Measurements from ENCODE around the gene IRF2. TPM values are rescaled to one million over a fixed set of nuclear protein-coding genes. Genes with fewer than 3 reads are reported as not detected.

IRF2 gene
- total RNA-seq, 4 donors from 2014 or later: 32.3 to 50.1 (median 36.4) TPM

DNA sequence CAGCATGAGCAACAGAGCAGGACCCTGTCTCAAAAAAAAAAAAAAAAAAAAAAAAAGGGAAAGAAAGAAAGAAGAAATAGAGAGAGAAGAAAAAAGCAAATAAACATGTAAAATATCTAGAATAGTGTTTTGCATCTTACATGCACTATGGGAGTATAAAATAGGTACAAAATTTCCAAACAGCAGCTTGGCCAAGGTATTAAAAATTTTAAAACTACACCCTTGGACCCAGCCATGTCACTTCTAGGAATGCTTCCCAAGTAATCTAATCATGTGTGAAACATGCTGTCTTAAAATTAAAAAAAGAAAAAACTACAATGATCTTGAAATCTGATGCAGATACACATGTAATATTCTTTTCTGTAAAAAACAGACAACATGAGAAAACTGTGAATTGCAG is 21.6 kb downstream of the IRF2 start:
- H3K36me3 ChIP-seq: peaks cover 0 to 19% (median 8%) of the 10 kb centered on the region in 4 donors
- H3K4me1 ChIP-seq: peaks cover 75 to 85% (median 81%) of the 10 kb centered on the region in 4 donors
- H3K9me3 ChIP-seq: no peaks in the 10 kb centered on the region
- TF ChIP-seq, protein P1, sequence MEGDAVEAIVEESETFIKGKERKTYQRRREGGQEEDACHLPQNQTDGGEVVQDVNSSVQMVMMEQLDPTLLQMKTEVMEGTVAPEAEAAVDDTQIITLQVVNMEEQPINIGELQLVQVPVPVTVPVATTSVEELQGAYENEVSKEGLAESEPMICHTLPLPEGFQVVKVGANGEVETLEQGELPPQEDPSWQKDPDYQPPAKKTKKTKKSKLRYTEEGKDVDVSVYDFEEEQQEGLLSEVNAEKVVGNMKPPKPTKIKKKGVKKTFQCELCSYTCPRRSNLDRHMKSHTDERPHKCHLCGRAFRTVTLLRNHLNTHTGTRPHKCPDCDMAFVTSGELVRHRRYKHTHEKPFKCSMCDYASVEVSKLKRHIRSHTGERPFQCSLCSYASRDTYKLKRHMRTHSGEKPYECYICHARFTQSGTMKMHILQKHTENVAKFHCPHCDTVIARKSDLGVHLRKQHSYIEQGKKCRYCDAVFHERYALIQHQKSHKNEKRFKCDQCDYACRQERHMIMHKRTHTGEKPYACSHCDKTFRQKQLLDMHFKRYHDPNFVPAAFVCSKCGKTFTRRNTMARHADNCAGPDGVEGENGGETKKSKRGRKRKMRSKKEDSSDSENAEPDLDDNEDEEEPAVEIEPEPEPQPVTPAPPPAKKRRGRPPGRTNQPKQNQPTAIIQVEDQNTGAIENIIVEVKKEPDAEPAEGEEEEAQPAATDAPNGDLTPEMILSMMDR (IDR thresholded peaks at IDR 0.05): no peak
- TF ChIP-seq POLR2A (IDR thresholded peaks at IDR 0.05; ENCODE audit: low read depth) (no peak), POLR2AphosphoS5 (IDR thresholded peaks at IDR 0.05) (no peak), EP300 (IDR thresholded peaks at IDR 0.05) (no peak)
- no peaks in the 10 kb centered on the region for H3K27me3 ChIP-seq
- intact Hi-C loops (cut with DNase I): no loop called here
- no peak overlapping the region for H3K27ac ChIP-seq (replicated peaks in 1 of 4)
- DNase-seq (ENCODE audit: extremely low spot score): no peak
- H3K4me3 ChIP-seq: no peak overlapping the region

DNA sequence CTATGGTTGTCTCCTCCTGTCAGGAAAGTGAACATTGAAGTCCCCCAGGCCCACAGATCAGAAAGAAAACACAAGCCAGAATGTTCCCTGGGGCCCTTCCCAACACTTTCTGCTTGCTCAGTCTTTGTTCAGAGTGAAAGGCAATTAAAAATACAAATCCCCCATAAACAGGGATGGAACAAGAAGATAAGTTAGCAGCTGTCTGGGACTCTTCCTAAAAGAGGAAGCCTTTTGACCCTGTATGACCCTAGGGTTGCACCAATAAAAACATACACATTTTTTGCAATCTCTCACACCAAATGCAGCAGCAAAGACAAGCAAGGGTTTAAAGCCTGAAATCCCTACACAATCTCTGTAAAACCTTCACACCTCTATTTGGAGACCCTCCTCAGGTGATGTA is 22.6 kb downstream of the IRF2 start:
- Histone ChIP-seq H3K36me3 (peaks cover 0 to 16% (median 8%) of the 10 kb centered on the region in 4 donors), H3K4me3 (no peak overlapping the region), H3K27ac (replicated peaks in 1 of 4) (no peak overlapping the region), H3K4me1 (peaks cover 71 to 86% (median 81%) of the 10 kb centered on the region in 4 donors), H3K9me3 (no peaks in the 10 kb centered on the region), H3K27me3 (no peaks in the 10 kb centered on the region)
- intact Hi-C loops (cut with DNase I): no loop called here
- no peak for DNase-seq (ENCODE audit: extremely low spot score)
- TF ChIP-seq EP300 (IDR thresholded peaks at IDR 0.05) (no peak), POLR2A (IDR thresholded peaks at IDR 0.05; ENCODE audit: low read depth) (no peak), POLR2AphosphoS5 (IDR thresholded peaks at IDR 0.05) (no peak)
- TF ChIP-seq, protein P1 (IDR thresholded peaks at IDR 0.05): no peak

GRCh38 chr4:184450743-184451535 is 23.4 kb downstream of the IRF2 start:
- no peaks in the 10 kb centered on the region for H3K9me3 ChIP-seq
- TF ChIP-seq POLR2A (IDR thresholded peaks at IDR 0.05; ENCODE audit: low read depth) (no peak), POLR2AphosphoS5 (IDR thresholded peaks at IDR 0.05) (no peak), EP300 (IDR thresholded peaks at IDR 0.05) (no peak)
- TF ChIP-seq, protein P1 (IDR thresholded peaks at IDR 0.05): no peak
- intact Hi-C loops (cut with DNase I): no loop called here
- no peak overlapping the region for H3K27ac ChIP-seq (replicated peaks in 1 of 4)
- 73% methylated on average over 8 of the region's 8 CpGs for whole genome bisulfite sequencing
- H3K36me3 ChIP-seq: peaks cover 0 to 8% (median 5%) of the 10 kb centered on the region in 4 donors
- no peaks in the 10 kb centered on the region for H3K27me3 ChIP-seq
- DNase-seq (ENCODE audit: extremely low spot score): no peak
- H3K4me1 ChIP-seq: peaks cover 76 to 92% (median 83%) of the 10 kb centered on the region in 4 donors
- no peak overlapping the region for H3K4me3 ChIP-seq

DNA sequence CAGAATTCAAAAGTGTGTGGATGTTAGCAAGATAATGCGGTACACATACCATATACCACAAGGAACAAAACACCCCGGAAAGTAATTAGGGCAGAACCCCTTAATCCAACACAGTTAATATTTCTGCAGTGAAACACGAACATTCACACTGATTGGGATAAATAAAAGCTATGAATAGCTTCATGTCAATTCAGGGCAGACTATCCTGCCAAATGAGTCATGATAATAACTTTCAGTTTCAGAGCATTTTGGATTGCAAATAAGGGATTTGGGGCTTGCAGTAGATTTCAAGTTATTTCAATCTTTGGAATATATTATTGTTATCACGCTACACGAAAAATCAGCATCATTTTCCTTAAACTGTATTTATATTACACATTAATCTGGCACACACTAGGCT is 24.3 kb downstream of the IRF2 start:
- intact Hi-C loops (cut with DNase I): no loop called here
- TF ChIP-seq EP300 (IDR thresholded peaks at IDR 0.05): no peak
- no peak for TF ChIP-seq POLR2A (IDR thresholded peaks at IDR 0.05; ENCODE audit: low read depth)
- TF ChIP-seq, protein P1 (IDR thresholded peaks at IDR 0.05): no peak
- TF ChIP-seq POLR2AphosphoS5 (IDR thresholded peaks at IDR 0.05): no peak
- no peak overlapping the region for H3K4me3 ChIP-seq
- peak overlapping the region; percentile 70 to 83 (median 76) for H3K27ac ChIP-seq (replicated peaks in 1 of 4)
- no peaks in the 10 kb centered on the region for H3K27me3 ChIP-seq
- no peaks in the 10 kb centered on the region for H3K9me3 ChIP-seq
- no peak for DNase-seq (ENCODE audit: extremely low spot score)
- peaks cover 83 to 97% (median 90%) of the 10 kb centered on the region in 4 donors for H3K4me1 ChIP-seq
- WGBS: 48% methylated on average over 5 of the region's 5 CpGs
- H3K36me3 ChIP-seq: peaks cover 0 to 7% (median 5%) of the 10 kb centered on the region in 4 donors
